GM18511 (cell line): ENCODE results near the gene DDAH1.

ENCODE experiments used
- ATAC-seq: cut with Tn5 transposase; IDR thresholded peaks from one replicate; pipeline ENCODE4 v1.9.1; 2021; ENCODE audit warnings: mild to moderate bottlenecking, moderate library complexity; ENCODE audit not compliant: unreplicated experiment

DDAH1 gene

GRCh38 chr1:85333186-85333585 is 131.8 kb downstream of the DDAH1 start:
- no peak for ATAC-seq

GRCh38 chr1:85332575-85332974 is 132.4 kb downstream of the DDAH1 start:
- no peak for ATAC-seq

GRCh38 chr1:85330711-85331290 is 134.2 kb downstream of the DDAH1 start:
- no peak for ATAC-seq

- ATAC-seq = no peak
Observed at GRCh38 chr1:85330214-85330631, 134.7 kb downstream of the DDAH1 start.

- no peak for ATAC-seq
Observed at GRCh38 chr1:85328713-85329397, 136.1 kb downstream of the DDAH1 start.

- ATAC-seq = no peak
Observed at GRCh38 chr1:85327759-85328158, 137.2 kb downstream of the DDAH1 start.

GRCh38 chr1:85326851-85327250 is 138.1 kb downstream of the DDAH1 start:
- no peak for ATAC-seq

- ATAC-seq = no peak
Observed at GRCh38 chr1:85326336-85326735, 138.6 kb downstream of the DDAH1 start.

GRCh38 chr1:85325920-85326319 is 139.0 kb downstream of the DDAH1 start:
- ATAC-seq = no peak

- no peak for ATAC-seq
Observed at GRCh38 chr1:85323770-85324169, 141.2 kb downstream of the DDAH1 start.

GRCh38 chr1:85322655-85323054 is 142.3 kb downstream of the DDAH1 start:
- ATAC-seq = no peak

GRCh38 chr1:85321237-85321964 is 143.6 kb downstream of the DDAH1 start:
- peak; percentile 86 for ATAC-seq

- no peak for ATAC-seq
Observed at GRCh38 chr1:85320371-85321131, 144.4 kb downstream of the DDAH1 start.

GRCh38 chr1:85319931-85320330 is 145.0 kb downstream of the DDAH1 start:
- ATAC-seq = no peak

- no peak for ATAC-seq
Observed at GRCh38 chr1:85319491-85319890, 145.5 kb downstream of the DDAH1 start.

GRCh38 chr1:85318217-85318616 is 146.7 kb downstream of the DDAH1 start:
- no peak for ATAC-seq

GRCh38 chr1:85317560-85317959 is 147.4 kb downstream of the DDAH1 start:
- ATAC-seq = no peak

GRCh38 chr1:85316321-85316720 is 148.6 kb downstream of the DDAH1 start:
- no peak for ATAC-seq

- ATAC-seq = no peak
Observed at GRCh38 chr1:85315789-85316188, 149.2 kb downstream of the DDAH1 start.

GRCh38 chr1:85314726-85315125 is 150.2 kb downstream of the DDAH1 start:
- ATAC-seq = no peak
